ENCODE measurements around the gene ABLIM3.

Gene ABLIM3

DNA sequence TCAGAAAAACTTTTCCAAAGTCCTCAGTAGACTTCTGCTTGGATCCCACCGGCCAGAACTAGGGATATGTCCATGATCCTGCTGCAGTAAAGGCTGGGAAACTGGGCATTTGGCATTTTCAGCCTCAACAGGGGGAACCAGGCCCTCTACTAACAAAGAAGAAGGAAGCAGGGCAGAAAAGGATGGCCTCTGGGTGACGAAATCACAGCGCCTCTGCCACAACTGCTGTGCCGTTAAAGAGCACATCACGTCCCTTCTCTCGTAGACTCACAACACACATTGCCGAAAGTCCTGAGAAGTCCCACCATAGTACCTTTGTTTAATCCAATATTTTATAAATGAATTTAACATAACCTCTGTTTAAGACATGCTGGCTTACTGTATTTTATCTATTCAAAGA is 120.0 kb downstream of the ABLIM3 start:
- no peak overlapping the region for H3K27ac ChIP-seq (replicated peaks)

DNA sequence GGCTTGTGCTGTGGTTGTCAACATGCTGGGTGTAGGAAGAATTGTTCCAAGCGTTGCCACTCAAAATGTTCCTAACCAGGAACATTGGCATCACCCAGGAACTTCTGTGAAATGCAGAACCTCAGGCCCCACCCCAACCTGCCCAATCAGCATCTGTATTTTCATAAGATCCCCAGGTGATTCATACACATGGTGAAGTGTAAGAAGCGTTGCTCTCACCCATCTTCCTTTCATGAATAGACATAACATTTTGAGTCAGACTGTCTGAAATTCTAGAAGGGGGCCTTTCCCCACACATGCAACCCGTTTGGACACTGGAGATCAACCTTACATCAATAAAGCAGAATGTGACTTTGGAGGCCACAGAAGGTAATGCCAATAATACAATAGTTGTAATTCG is 121.0 kb downstream of the ABLIM3 start:
- DNase-seq (ENCODE audit: low read depth in 1 of 2, low spot score in 1 of 2) = no peak
- H3K27ac ChIP-seq (replicated peaks) = no peak overlapping the region
- TF ChIP-seq, protein P1, sequence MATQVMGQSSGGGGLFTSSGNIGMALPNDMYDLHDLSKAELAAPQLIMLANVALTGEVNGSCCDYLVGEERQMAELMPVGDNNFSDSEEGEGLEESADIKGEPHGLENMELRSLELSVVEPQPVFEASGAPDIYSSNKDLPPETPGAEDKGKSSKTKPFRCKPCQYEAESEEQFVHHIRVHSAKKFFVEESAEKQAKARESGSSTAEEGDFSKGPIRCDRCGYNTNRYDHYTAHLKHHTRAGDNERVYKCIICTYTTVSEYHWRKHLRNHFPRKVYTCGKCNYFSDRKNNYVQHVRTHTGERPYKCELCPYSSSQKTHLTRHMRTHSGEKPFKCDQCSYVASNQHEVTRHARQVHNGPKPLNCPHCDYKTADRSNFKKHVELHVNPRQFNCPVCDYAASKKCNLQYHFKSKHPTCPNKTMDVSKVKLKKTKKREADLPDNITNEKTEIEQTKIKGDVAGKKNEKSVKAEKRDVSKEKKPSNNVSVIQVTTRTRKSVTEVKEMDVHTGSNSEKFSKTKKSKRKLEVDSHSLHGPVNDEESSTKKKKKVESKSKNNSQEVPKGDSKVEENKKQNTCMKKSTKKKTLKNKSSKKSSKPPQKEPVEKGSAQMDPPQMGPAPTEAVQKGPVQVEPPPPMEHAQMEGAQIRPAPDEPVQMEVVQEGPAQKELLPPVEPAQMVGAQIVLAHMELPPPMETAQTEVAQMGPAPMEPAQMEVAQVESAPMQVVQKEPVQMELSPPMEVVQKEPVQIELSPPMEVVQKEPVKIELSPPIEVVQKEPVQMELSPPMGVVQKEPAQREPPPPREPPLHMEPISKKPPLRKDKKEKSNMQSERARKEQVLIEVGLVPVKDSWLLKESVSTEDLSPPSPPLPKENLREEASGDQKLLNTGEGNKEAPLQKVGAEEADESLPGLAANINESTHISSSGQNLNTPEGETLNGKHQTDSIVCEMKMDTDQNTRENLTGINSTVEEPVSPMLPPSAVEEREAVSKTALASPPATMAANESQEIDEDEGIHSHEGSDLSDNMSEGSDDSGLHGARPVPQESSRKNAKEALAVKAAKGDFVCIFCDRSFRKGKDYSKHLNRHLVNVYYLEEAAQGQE (IDR thresholded peaks at IDR 0.05; ENCODE audit: insufficient replicate concordance, low read depth) = no peak
- TF ChIP-seq SPI1 (IDR thresholded peaks at IDR 0.05; ENCODE audit: borderline replicate concordance, low read depth) (no peak), CTCF (IDR thresholded peaks at IDR 0.05; ENCODE audit: insufficient read depth, low read length) (no peak), GABPA (IDR thresholded peaks at IDR 0.05; ENCODE audit: low read depth) (no peak), POLR2AphosphoS5 (IDR thresholded peaks at IDR 0.05; ENCODE audit: low read depth) (no peak)
- no peak overlapping the region for H3K4me3 ChIP-seq (replicated peaks; ENCODE audit: insufficient read depth, low read length)
- no peaks in the 10 kb centered on the region for H3K27me3 ChIP-seq (ENCODE audit: insufficient read depth, poor library complexity, severe bottlenecking)

More for the DNA sequence above, 120.0 kb downstream of the ABLIM3 start:
- Histone ChIP-seq H3K4me3 (replicated peaks; ENCODE audit: insufficient read depth, low read length) (no peak overlapping the region), H3K27me3 (ENCODE audit: insufficient read depth, poor library complexity, severe bottlenecking) (no peaks in the 10 kb centered on the region)
- DNase-seq (ENCODE audit: low read depth in 1 of 2, low spot score in 1 of 2) = peak in 1 of 2 experiments; percentile 76
- TF ChIP-seq POLR2AphosphoS5 (IDR thresholded peaks at IDR 0.05; ENCODE audit: low read depth) (no peak), SPI1 (IDR thresholded peaks at IDR 0.05; ENCODE audit: borderline replicate concordance, low read depth) (no peak), GABPA (IDR thresholded peaks at IDR 0.05; ENCODE audit: low read depth) (no peak), CTCF (IDR thresholded peaks at IDR 0.05; ENCODE audit: insufficient read depth, low read length) (no peak)
- TF ChIP-seq, protein P1 (IDR thresholded peaks at IDR 0.05; ENCODE audit: insufficient replicate concordance, low read depth) = no peak

- TF ChIP-seq, protein P1 (IDR thresholded peaks at IDR 0.05; ENCODE audit: insufficient replicate concordance, low read depth) = no peak
- TF ChIP-seq GABPA (IDR thresholded peaks at IDR 0.05; ENCODE audit: low read depth) = no peak
- no peak for TF ChIP-seq POLR2AphosphoS5 (IDR thresholded peaks at IDR 0.05; ENCODE audit: low read depth)
- no peak for TF ChIP-seq CTCF (IDR thresholded peaks at IDR 0.05; ENCODE audit: insufficient read depth, low read length)
- no peak for TF ChIP-seq SPI1 (IDR thresholded peaks at IDR 0.05; ENCODE audit: borderline replicate concordance, low read depth)
- DNase-seq (ENCODE audit: low read depth in 1 of 2, low spot score in 1 of 2) = no peak
- H3K27ac ChIP-seq (replicated peaks) = no peak overlapping the region
- H3K4me3 ChIP-seq (replicated peaks; ENCODE audit: insufficient read depth, low read length) = no peak overlapping the region
- H3K27me3 ChIP-seq (ENCODE audit: insufficient read depth, poor library complexity, severe bottlenecking) = peaks cover 6% of the 10 kb centered on the region
These were observed 123.3 kb downstream of the ABLIM3 start for GRCh38 chr5:149264439-149265067.
